Esophagus squamous epithelium (tissue), 5 donors: ENCODE data around the gene VMAC. TPM values are rescaled to one million over a fixed set of nuclear protein-coding genes. Genes with fewer than 3 reads are reported as not detected.

Experiments
- DNase-seq: peaks from one replicate; lab custom pipeline; 2025; lab: John Stamatoyannopoulos, UW
- H3K27ac ChIP-seq, 4 donors: fragments of 200-600 bp; sonication (generic); one replicate each; pipeline ENCODE4 v1.5.1; 2016 to 2019; ENCODE audit warnings: mild to moderate bottlenecking in 1 of 4
- H3K27me3 ChIP-seq, 4 donors: fragments of 200-600 bp; sonication (generic); 1 replicate in 3 of 4; 2 replicates in 1 of 4; pipeline versions ENCODE4 v1.5.1 to v1.6.0; 2017 to 2021; ENCODE audit warnings: antibody characterized with exemption in 1 of 4
- H3K36me3 ChIP-seq, 3 donors: fragments of 200-600 bp; sonication (generic); one replicate each; pipeline ENCODE4 v1.5.1; 2016 to 2019
- H3K4me1 ChIP-seq, 3 donors: fragments of 200-600 bp; sonication (generic); one replicate each; pipeline ENCODE4 v1.5.1; 2017 to 2019
- H3K4me3 ChIP-seq, 4 donors: fragments of 200-600 bp; sonication (generic); 1 replicate in 3 of 4; 2 replicates in 1 of 4; pipeline ENCODE4 v1.5.1; 2016 to 2019; ENCODE audit warnings: mild to moderate bottlenecking in 2 of 4, moderate library complexity in 1 of 4
- H3K9me3 ChIP-seq, 3 donors: fragments of 200-600 bp; sonication (generic); one replicate each; pipeline ENCODE4 v1.5.1; 2016 to 2019
- CTCF ChIP-seq, 6 experiments: fragments of 450-650 bp in 4 of 6; fragments of 200-600 bp in 2 of 6; sonication (generic) in 2 of 6; IDR thresholded peaks; one replicate each; pipeline ENCODE4 v1.5.1; 2016 to 2019; ENCODE audit warnings: antibody characterized with exemption in 6 of 6, mild to moderate bottlenecking in 4 of 6, moderate library complexity in 4 of 6
- POLR2A ChIP-seq, 4 donors: fragments of 450-650 bp; IDR thresholded peaks; one replicate each; pipeline ENCODE4 v1.6.1; 2017; ENCODE audit warnings: antibody characterized with exemption in 4 of 4, mild to moderate bottlenecking in 4 of 4, moderate library complexity in 3 of 4
- WGBS, 2 donors: methylation state at CpG; one replicate each; pipeline ENCODE4 v1.1.5; 2018; 5-methylcytosine and 5-hydroxymethylcytosine counted together
- intact Hi-C: fragments of 100-400 bp; cut with DNase I; formaldehyde crosslinking; loops from one replicate; pipeline ENCODE4 v1.15.0; 2022
- total RNA-seq, 4 donors: library from RNA; depleted of rRNA; stranded (reverse); fragments of >200 nt; gene quantifications; one replicate each; pipeline ENCODE4 v1.1.0, GENCODE V29; 2016
- donor health status: DM: yes; HTN: yes; CAD: no.

VMAC gene
- total RNA-seq, 4 donors from 2014 or later, result 3.1 to 8.6 (median 5.6) TPM

GRCh38 chr19:5864725-5865486 lies 39.8 kb upstream of the VMAC start:
- intact Hi-C loops, result no loop called here
- H3K9me3 ChIP-seq, result no peaks in the 10 kb centered on the region
- H3K27me3 ChIP-seq, result peaks cover 0 to 23% (median 0%) of the 10 kb centered on the region in 4 donors
- 79 to 93% methylated on average over 7 to 10 of the region's 14 CpGs for WGBS, 2 donors
- no peak overlapping the region for H3K27ac ChIP-seq
- DNase-seq, result no peak
- no peaks in the 10 kb centered on the region for H3K36me3 ChIP-seq
- no peak overlapping the region for H3K4me3 ChIP-seq
- TF ChIP-seq POLR2A (IDR thresholded peaks at IDR 0.05) (no peak), CTCF (IDR thresholded peaks at IDR 0.05) (peak in 1 of 6 experiments; percentile 44)
- no peaks in the 10 kb centered on the region for H3K4me1 ChIP-seq

- peaks cover 0 to 23% (median 0%) of the 10 kb centered on the region in 4 donors for H3K27me3 ChIP-seq
- 81 to 86% methylated on average over 8 to 10 of the region's 11 CpGs for WGBS, 2 donors
- DNase-seq, result no peak
- TF ChIP-seq POLR2A (IDR thresholded peaks at IDR 0.05) (no peak), CTCF (IDR thresholded peaks at IDR 0.05) (no peak)
- no peaks in the 10 kb centered on the region for H3K9me3 ChIP-seq
- intact Hi-C loops, result no loop called here
- H3K4me3 ChIP-seq, result no peak overlapping the region
- H3K36me3 ChIP-seq, result no peaks in the 10 kb centered on the region
- H3K27ac ChIP-seq, result no peak overlapping the region
- H3K4me1 ChIP-seq, result peaks cover 0 to 3% (median 0%) of the 10 kb centered on the region in 3 donors
Measured at GRCh38 chr19:5865772-5866171, 38.9 kb upstream of the VMAC start.

GRCh38 chr19:5867201-5868136 lies 37.2 kb upstream of the VMAC start:
- intact Hi-C loops, result no loop called here
- peaks cover 0 to 22% (median 0%) of the 10 kb centered on the region in 4 donors for H3K27me3 ChIP-seq
- no peaks in the 10 kb centered on the region for H3K9me3 ChIP-seq
- H3K36me3 ChIP-seq, result no peaks in the 10 kb centered on the region
- no peak for DNase-seq
- peak overlapping the region in 1 of 4 donors; percentile 17 for H3K27ac ChIP-seq
- peaks cover 0 to 3% (median 0%) of the 10 kb centered on the region in 3 donors for H3K4me1 ChIP-seq
- WGBS, 2 donors, result 51 to 59% methylated on average over 5 to 9 of the region's 31 CpGs
- no peak overlapping the region for H3K4me3 ChIP-seq
- TF ChIP-seq POLR2A (IDR thresholded peaks at IDR 0.05) (no peak), CTCF (IDR thresholded peaks at IDR 0.05) (no peak)

- intact Hi-C loops, result no loop called here
- no peak overlapping the region for H3K4me3 ChIP-seq
- no peaks in the 10 kb centered on the region for H3K27me3 ChIP-seq
- no peaks in the 10 kb centered on the region for H3K36me3 ChIP-seq
- no peaks in the 10 kb centered on the region for H3K9me3 ChIP-seq
- H3K27ac ChIP-seq, result peak overlapping the region in 1 of 4 donors; percentile 38
- peaks cover 0 to 7% (median 4%) of the 10 kb centered on the region in 3 donors for H3K4me1 ChIP-seq
- DNase-seq, result no peak
- WGBS, 2 donors, result 70 to 81% methylated on average over 12 of the region's 12 CpGs
- no peak for TF ChIP-seq CTCF (IDR thresholded peaks at IDR 0.05)
- TF ChIP-seq POLR2A (IDR thresholded peaks at IDR 0.05), result no peak
Measured at GRCh38 chr19:5870986-5871394, 33.7 kb upstream of the VMAC start.
